PC-9 (cell line): Measurements from ENCODE around the gene TULP4. TPM values are rescaled to one million over a fixed set of nuclear protein-coding genes. Genes with fewer than 3 reads are reported as not detected.

Source experiments
- BruUV-seq: library from RNA; stranded (reverse); fragments of 400-500 nt; replicated peaks from 2 replicates; lab custom pipeline; 2021; lab: Mats Ljungman, UMichigan
- CTCF ChIA-PET: fragments of 300-600 bp; sonication (Branson Sonifier 250); formaldehyde crosslinking; loops from one replicate; lab custom pipeline; 2022; ENCODE audit warnings: antibody characterized with exemption; lab: Charles Lee
- POLR2A ChIA-PET: fragments of 300-600 bp; sonication (Branson Sonifier 250); formaldehyde crosslinking; loops from one replicate; lab custom pipeline; 2022; ENCODE audit warnings: antibody characterized with exemption; ENCODE audit not compliant: unreplicated experiment; lab: Charles Lee
- DNase-seq, 2 experiments: peaks; one replicate each; pipeline versions ENCODE4 v3.0.0 to v3.0.0-alpha.2; 2015 to 2022; ENCODE audit warnings: mixed read lengths in 1 of 2
- H2AFZ ChIP-seq: fragments of 200-600 bp; sonication (generic); 2 replicates; pipeline ENCODE4 v1.8.1; 2017; ENCODE audit warnings: antibody characterized with exemption
- H3F3A ChIP-seq: fragments of 200-600 bp; sonication (generic); 2 replicates; pipeline ENCODE4 v1.8.1; 2017; ENCODE audit warnings: antibody characterized with exemption, mild to moderate bottlenecking, low read depth; ENCODE audit not compliant: insufficient read depth
- H3K27ac ChIP-seq: fragments of 200-600 bp; sonication (generic); 2 replicates; pipeline ENCODE4 v1.6.1; 2016; ENCODE audit warnings: mixed run types
- H3K27me3 ChIP-seq: fragments of 200-600 bp; sonication (generic); 2 replicates; pipeline ENCODE4 v1.6.1; 2016; ENCODE audit warnings: low read depth, mixed run types; ENCODE audit not compliant: insufficient read depth
- H3K36me3 ChIP-seq: fragments of 200-600 bp; sonication (generic); 2 replicates; pipeline ENCODE4 v1.6.1; 2016; ENCODE audit warnings: low read depth, mixed run types
- H3K4me1 ChIP-seq: fragments of 200-600 bp; sonication (generic); replicated peaks from 2 replicates; pipeline ENCODE4 v1.6.1; 2016; ENCODE audit warnings: mixed run types; ENCODE audit not compliant: insufficient read depth
- H3K4me2 ChIP-seq: fragments of 200-600 bp; sonication (generic); 2 replicates; pipeline ENCODE4 v1.6.1; 2017; ENCODE audit warnings: mixed run types
- H3K4me3 ChIP-seq: fragments of 200-600 bp; sonication (generic); 2 replicates; pipeline ENCODE4 v1.6.1; 2016; ENCODE audit warnings: mixed run types
- H3K79me2 ChIP-seq: fragments of 200-600 bp; sonication (generic); 2 replicates; pipeline ENCODE4 v1.6.1; 2017; ENCODE audit warnings: low read depth, mixed run types
- H3K9me2 ChIP-seq: fragments of 200-600 bp; sonication (generic); 2 replicates; pipeline ENCODE4 v1.8.1; 2017; ENCODE audit warnings: mild to moderate bottlenecking; ENCODE audit not compliant: insufficient read depth
- H3K9me3 ChIP-seq: fragments of 200-600 bp; sonication (generic); 2 replicates; pipeline ENCODE4 v1.8.1; 2016; ENCODE audit warnings: low read depth; ENCODE audit not compliant: insufficient read depth
- H4K20me1 ChIP-seq: fragments of 200-600 bp; sonication (generic); 2 replicates; pipeline ENCODE4 v1.8.1; 2017; ENCODE audit not compliant: insufficient read depth
- EZH2 ChIP-seq: fragments of 200-600 bp; sonication (generic); IDR thresholded peaks from 2 replicates; pipeline ENCODE4 v1.8.0; 2017; ENCODE audit warnings: antibody characterized with exemption, low read depth
- intact Hi-C: fragments of 100-400 bp; cut with micrococcal nuclease; formaldehyde crosslinking; loops from one replicate; pipeline ENCODE4 v1.10.0; 2022; ENCODE audit not compliant: unreplicated experiment
- total RNA-seq: library from RNA; stranded (reverse); gene quantifications from 2 replicates; pipeline ENCODE4 v1.2.3, GENCODE V29; 2021
- TF ChIP-seq, protein P1 (sequence below): fragments of 200-600 bp; sonication (generic); conservative IDR thresholded peaks from 2 replicates; pipeline ENCODE4 v1.6.1; 2017; ENCODE audit warnings: mixed run types, antibody characterized with exemption, mild to moderate bottlenecking, moderate library complexity

Gene TULP4
- total RNA-seq, 1 experiment from 2014 or later = 34.0 TPM

DNA sequence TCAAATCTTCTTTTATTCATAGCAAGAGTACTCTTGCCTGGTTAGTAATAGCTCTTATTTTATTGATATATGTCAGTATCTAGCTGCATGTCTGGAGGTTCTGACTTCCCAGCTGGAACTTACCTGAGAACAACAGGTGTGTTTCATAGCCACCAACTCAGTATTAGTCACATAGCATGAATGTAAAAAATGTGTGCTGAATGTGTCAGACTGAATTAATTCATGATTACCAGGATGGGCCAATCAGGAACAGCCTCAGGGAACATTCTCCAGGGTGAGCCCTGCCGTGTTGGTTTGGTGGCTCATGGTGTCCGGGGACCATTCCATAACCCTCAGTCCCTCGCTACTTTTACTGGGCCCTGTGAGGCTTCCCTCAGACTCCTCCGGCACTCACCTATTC is 99.7 kb downstream of the TULP4 start:
- Histone ChIP-seq H3F3A (peaks cover 6% of the 10 kb centered on the region; the same call in 1 of the 2 replicates), H2AFZ (no peak overlapping the region), H3K79me2 (0 out of 2 replicates have a peak, but pooled peaks cover 7% of the 10 kb centered on the region), H3K9me2 (no peaks in the 10 kb centered on the region), H3K27me3 (no peaks in the 10 kb centered on the region), H3K4me3 (no peak overlapping the region), H3K27ac (peak overlapping the region; percentile 55; the same call in 1 of the 2 replicates), H3K36me3 (no peaks in the 10 kb centered on the region), H4K20me1 (no peaks in the 10 kb centered on the region), H3K9me3 (no peaks in the 10 kb centered on the region; the same call in 1 of the 2 replicates), H3K4me2 (peak overlapping the region; percentile 48), H3K4me1 (peaks cover 23% of the 10 kb centered on the region)
- intact Hi-C loops = no loop called here
- ChIA-PET CTCF (no interaction called here), POLR2A (interaction anchor here (0.7 kb wide), 2 partner anchors 9 to 45 kb away, joined by 5 to 6 read pairs; no protein-coding TSS in a partner anchor)
- peak; percentile 60 to 94 for DNase-seq
- no TSS peak for BruUV-seq
- TF ChIP-seq EZH2 = no peak
- TF ChIP-seq, protein P1, sequence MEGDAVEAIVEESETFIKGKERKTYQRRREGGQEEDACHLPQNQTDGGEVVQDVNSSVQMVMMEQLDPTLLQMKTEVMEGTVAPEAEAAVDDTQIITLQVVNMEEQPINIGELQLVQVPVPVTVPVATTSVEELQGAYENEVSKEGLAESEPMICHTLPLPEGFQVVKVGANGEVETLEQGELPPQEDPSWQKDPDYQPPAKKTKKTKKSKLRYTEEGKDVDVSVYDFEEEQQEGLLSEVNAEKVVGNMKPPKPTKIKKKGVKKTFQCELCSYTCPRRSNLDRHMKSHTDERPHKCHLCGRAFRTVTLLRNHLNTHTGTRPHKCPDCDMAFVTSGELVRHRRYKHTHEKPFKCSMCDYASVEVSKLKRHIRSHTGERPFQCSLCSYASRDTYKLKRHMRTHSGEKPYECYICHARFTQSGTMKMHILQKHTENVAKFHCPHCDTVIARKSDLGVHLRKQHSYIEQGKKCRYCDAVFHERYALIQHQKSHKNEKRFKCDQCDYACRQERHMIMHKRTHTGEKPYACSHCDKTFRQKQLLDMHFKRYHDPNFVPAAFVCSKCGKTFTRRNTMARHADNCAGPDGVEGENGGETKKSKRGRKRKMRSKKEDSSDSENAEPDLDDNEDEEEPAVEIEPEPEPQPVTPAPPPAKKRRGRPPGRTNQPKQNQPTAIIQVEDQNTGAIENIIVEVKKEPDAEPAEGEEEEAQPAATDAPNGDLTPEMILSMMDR = no peak

DNA sequence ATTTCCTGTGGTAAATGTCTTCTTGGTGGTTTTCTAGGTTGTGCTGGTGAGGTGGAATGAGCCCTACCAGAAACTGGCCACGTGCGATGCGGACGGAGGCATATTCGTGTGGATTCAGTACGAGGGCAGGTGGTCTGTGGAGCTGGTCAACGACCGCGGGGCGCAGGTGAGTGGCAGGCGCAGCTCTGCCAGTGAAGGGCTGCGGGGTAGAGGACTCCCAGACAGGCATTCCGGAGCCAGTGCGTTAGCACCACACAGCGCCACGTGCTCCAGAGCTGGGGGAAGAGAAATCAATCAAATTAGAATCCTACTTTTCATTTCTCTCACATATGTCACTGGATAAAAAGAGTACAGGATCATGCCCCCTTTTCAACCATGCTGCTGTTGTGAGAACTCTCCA is 100.8 kb downstream of the TULP4 start:
- peaks cover 10% of the 10 kb centered on the region for H3F3A ChIP-seq
- TF ChIP-seq EZH2 = no peak
- TF ChIP-seq, protein P1 = no peak
- H3K27ac ChIP-seq = no peak overlapping the region
- no peak overlapping the region for H2AFZ ChIP-seq
- H3K36me3 ChIP-seq = no peaks in the 10 kb centered on the region
- ChIA-PET CTCF (no interaction called here), POLR2A (no interaction called here)
- H3K27me3 ChIP-seq = no peaks in the 10 kb centered on the region
- DNase-seq = no peak
- H3K4me1 ChIP-seq = peaks cover 31% of the 10 kb centered on the region
- H3K9me3 ChIP-seq = no peaks in the 10 kb centered on the region; the same call in 1 of the 2 replicates
- no peak overlapping the region for H3K4me3 ChIP-seq
- no peaks in the 10 kb centered on the region for H4K20me1 ChIP-seq
- no peaks in the 10 kb centered on the region for H3K9me2 ChIP-seq
- H3K4me2 ChIP-seq = no peak overlapping the region
- no TSS peak for BruUV-seq
- 0 out of 2 replicates have a peak, but pooled peaks cover 7% of the 10 kb centered on the region for H3K79me2 ChIP-seq
- intact Hi-C loops = no loop called here

DNA sequence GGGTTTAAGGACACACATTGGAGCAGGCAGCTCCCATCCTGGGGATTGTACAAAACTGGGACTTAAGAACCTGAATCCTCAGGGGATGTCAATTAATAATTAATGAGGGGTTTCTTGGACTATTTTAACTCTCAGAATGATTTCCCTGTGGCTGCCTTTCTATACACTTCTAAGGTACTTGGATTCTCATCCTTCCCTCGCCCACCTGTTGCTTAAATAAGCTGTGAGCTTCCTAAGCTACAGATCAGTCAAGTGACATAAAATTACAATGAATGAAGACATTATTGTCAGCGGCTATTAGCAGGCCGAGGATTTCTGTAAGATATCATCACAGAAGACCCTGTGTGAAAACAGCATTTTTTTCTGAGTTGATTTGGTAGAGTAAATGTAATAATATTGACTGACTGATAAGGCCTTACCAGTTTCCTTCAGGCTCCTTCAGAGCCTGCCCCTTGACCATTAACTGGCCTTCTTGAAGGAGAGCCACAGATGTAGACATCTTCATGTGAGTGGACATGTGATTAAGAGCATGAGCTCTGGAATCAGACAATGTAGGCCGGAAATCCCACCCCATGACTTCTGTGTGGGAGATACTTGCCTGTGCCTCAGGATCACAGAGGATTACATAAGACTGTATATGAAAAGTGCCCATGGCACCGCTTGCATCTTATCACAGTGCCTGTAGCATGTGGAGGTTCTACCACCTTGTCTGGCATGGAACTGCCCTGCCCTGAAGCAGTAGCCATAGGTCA is 101.7 kb downstream of the TULP4 start:
- Histone ChIP-seq H3K36me3 (peaks cover 2% of the 10 kb centered on the region; the same call in 1 of the 2 replicates), H3K4me3 (no peak overlapping the region), H2AFZ (no peak overlapping the region), H3K4me2 (no peak overlapping the region), H3K79me2 (0 out of 2 replicates have a peak, but pooled peaks cover 7% of the 10 kb centered on the region), H3K27ac (no peak overlapping the region), H3K9me3 (no peaks in the 10 kb centered on the region; the same call in 1 of the 2 replicates), H3K9me2 (no peaks in the 10 kb centered on the region), H3F3A (peaks cover 10% of the 10 kb centered on the region), H3K4me1 (peaks cover 31% of the 10 kb centered on the region), H3K27me3 (no peaks in the 10 kb centered on the region), H4K20me1 (no peaks in the 10 kb centered on the region)
- POLR2A ChIA-PET = no interaction called here
- intact Hi-C loops = no loop called here
- no TSS peak for BruUV-seq
- DNase-seq = no peak
- CTCF ChIA-PET = no interaction called here
- TF ChIP-seq EZH2 = no peak
- TF ChIP-seq, protein P1 = no peak
